GM18526 (cell line): ENCODE results near the gene AGK.

Experiments used
- POLR2A ChIP-seq: IDR thresholded peaks from 3 replicates; pipeline ENCODE4 v1.6.1; 2011; ENCODE audit not compliant: insufficient read length; ENCODE audit errors: extremely low read depth

Gene AGK

DNA sequence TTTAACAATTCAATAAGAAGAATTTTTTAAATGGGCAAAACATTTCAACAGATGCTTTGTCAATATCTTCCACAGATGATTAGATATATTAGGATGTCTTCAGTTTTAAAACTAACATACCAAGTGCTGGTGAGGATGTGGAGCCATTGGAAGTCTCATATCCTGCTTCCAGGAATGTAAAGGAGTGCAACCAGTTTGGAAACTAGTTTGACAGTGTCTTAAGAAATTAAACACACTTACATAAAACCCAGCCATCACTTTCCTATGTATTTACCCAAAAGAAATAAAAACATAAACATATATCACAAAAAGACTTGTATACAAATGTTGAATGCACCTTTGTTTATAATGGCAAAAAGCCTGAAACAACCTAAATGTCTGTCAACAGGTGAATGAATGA is 13.3 kb upstream of the AGK start:
- TF ChIP-seq POLR2A = no peak

DNA sequence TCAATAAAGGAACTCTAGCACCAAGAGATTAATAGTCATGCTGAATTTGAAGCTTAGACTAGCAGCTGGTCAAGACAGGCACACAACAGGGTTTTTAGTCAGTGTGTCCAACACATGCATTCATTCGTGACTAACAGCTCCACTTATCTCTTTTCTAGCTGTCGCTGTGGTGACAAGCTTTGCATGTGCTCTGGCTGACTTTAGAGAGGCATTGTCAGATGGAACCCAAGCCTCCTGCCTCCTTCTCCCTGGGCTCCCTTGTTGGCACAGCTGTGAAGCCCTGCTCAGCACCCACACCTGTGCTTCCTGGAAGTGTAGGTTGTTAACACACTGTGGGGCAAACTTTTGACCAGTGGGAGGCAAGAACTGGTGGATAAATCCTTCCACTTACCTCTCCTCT is 9.8 kb upstream of the AGK start:
- TF ChIP-seq POLR2A = no peak

DNA sequence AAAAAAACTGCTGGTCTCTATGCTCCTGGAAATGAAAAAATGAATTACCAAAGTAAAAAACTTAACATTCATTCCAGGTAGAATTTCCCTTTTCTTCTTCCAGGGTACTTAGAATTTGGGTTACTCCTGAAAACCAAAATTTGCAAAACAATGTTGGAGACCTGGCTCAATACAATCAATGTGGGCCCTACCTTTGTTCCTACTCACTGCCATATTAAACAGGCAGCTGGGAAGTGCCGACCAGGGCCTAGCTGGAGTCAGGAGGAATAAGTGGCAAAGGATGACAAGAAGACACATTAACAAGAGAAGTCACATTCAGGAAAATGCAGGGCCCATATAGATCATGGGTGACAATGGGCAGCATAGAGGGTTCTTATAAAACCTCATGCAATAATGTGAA is 6.4 kb upstream of the AGK start:
- no peak for TF ChIP-seq POLR2A

DNA sequence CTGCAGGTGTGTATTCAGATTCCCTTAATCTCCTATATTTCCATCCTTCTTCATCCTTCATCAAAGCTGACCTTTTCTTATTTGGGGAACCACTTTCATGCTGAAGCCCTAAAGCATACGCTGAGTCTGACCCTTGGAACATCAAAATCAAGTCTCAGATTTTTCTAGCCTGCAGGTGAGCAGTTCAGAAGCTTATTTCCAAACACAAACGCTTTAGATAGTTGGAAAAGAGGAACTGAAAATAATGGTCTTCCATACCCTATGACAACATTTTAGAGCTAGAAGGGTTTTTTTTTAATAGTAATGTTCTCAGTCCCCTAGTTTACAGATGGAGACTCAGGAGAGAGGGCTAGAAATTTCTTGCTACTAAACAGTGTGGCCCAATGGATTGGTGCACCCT is 1.6 kb upstream of the AGK start:
- no peak for TF ChIP-seq POLR2A

DNA sequence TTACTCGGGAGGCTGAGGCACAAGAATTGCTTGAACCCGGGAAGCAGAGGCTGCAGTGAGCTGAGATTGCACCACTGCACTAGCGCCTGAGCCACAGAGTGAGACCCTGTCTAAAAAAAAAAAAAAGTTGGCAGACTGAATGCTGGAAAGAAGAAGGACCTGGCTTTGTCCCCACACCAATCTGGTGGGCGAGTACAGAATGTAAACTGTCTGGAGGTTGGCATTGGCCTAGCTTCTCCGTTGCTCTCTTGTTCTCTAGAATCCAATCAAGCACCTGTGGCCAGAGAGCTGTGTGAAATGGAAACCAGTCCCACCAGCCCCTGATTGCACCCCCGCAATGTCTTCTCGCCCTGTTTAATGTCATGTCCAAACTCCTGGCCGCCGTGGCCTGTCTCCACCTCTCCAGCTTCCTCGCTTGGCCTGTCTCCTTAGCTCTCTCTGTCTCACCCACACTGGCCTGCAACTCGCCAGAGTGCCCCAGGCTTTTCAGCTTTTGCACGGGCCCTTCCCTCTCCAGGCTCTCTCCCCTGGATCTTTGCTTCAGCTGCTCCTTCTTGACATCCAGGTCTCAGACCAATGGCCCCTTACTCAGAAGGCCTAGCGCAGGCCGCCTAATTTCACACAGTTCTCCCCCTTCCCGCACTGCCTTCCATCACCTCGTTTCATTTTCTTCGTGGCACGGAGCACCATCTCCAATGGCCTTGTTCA is 670 bp upstream of the AGK start:
- TF ChIP-seq POLR2A = no peak

DNA sequence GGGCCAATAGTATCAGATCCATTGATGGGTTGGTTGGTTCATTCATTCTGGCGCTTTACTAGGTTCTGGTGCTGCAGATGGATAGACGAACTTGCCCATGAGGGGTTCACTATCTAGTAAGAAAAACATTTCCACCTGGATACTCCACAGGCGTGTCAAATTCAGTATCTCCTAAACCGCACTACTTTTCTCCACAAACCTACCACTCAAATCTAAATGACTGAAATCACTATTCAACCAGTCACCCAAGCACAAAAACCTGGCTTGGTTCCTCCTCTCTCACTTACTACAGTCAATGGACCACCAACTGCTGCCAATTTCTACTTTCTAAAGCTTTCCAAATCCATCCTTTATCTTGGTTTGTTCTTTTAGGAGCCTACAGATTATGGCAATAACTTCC is 572 bp downstream of the AGK start:
- TF ChIP-seq POLR2A = no peak

DNA sequence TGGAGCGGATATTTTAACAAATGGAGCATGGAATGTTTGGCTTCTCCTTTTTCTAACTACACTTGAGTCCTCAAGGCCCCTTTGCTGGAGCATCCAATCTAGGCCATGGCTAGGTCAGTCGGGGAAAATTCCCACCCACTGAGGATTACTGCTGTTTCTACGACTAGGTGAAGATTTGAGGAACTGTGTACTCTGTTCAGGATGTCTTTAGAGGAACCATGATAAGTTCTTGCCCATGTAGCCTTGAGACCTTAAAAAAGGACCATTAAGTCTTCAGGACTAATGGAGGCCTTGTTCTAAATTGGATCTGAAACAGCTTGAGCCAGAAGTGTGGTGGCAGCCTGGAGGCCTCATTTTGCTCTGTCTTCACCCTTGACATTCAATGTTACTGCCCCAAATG is 6.2 kb downstream of the AGK start:
- no peak for TF ChIP-seq POLR2A

DNA sequence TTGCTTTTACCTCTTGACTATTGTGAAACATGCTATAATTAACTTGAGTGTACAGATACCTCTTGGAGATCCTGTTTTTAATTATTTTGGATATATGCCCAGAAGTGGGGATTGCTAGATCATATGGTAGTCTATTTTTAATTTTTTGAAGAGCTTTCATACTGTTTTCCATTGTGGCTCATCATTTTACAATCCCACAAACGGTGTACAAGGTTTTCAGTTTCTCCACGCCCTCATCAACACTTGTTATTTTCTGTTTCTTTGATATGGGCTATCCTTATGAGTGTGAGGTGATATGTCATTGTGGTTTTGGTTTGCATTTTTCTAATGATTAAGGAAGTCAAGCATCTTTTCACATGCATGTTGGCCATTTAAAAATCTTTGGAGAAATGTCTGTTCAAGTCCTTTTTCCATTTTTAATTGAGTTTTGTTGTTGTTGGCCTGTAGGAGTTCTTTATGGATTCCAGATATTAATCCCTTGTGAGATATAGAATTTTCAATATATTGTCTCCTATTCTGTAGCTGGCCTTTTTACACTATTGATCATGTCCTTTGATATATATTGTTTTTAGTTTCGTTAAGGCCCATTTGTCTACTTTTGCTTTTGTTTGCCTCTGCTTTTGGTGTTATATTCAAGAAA is 7.5 kb downstream of the AGK start:
- no peak for TF ChIP-seq POLR2A

DNA sequence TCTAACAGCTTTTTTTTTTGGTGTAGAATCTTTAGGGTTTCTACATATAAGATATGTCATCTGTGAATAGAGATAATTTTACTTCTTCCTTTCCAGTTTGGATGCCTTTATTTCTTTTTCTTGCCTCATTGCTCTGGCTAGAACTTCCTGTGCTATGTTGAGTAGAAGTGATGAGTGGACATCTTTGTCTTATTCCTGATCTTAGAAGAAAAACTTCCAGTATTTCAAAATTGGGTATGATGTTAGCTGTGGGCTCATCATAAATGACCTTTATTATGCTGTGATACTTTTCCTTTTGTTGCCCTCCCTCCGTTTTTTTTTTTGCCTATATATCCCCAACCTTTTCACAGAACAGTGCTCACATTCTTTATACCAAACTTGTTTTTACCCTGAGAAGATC is 8.8 kb downstream of the AGK start:
- no peak for TF ChIP-seq POLR2A

DNA sequence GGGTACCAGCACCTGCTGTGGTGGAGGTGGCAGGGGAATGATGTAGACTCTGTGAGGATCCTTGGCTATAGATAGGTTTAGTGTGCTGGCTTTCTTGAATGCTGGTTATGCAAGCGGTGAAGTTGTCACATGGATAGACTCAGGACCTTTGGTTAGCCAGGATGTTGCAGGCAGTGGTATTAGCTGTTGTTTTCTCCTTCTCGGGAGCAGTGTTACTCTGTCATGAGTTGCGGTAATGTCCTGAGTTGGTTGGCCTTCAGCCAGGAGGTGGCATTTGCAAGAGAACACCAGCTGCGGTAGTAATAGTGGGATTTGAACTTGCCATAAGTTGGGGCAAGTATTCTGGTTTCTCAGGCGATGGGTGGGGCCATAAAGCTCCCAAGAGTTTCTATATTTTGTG is 10.8 kb downstream of the AGK start:
- no peak for TF ChIP-seq POLR2A

DNA sequence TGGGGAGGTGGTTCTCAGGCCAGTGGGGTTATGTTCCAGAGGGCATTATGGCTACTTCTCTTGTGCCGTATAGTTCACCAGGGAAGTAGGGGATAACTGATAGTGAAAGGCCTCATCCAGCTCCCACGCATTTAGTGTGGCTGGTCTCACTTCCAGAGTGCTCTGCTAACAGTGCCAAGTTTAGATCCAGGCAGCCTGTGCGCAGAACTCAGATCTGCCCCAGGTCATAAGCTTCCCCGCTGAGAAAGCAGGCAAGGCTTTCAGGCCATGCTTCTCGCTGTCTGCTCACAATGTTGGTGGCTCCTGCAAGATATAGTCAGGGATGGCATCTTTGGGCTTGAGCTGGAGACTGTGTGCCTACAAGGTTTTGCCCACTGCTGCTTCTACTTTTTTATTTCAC is 11.3 kb downstream of the AGK start:
- TF ChIP-seq POLR2A = no peak

DNA sequence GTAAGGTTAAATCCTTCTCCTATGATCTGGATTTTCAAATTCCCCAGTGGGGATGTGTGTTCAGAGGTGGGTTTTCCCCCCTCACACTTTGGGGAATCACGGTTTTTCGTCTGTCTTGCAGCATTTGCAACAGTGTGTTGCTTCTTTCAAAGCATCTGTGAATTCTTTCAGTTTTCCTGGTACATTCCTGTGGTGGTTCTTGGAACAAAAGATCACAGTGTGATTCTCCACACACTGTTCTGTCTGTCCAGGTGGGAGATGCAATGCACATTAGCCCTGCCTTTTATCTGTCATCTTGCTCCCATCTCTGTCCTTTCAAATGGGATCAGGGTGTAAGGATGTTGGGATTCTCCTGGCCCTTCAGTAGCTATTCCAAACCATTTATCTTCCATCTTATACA is 11.8 kb downstream of the AGK start:
- TF ChIP-seq POLR2A = no peak

DNA sequence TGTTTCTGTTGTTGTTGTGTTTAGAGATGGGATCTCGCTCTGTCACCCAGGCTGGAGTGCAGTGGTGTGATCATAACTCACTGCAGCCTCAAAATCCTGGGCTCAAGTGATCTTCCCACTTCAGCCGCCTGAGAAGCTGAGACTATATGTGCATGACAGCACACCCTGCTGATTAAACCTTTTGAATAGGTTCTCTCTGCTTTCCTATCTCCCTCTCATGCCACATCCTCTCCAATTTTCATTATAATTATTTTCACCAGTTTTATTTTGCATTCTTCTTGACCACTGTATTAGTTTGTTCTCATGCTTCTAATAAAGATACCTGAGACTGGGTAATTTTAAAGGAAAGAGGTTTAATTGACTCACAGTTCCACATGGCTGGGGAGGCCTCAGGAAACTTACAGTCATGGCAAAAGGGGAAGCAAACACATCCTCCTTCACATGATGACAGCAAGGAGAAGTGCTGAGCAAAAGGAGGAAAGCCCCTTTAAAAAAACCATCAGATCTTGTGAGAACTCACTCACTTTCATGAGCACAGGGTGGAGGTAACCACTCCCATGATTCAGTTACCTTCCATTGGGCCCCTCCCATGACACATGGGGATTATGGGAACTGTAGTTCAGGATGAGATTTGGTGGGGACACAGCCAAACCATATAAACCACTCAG is 12.9 kb downstream of the AGK start:
- TF ChIP-seq POLR2A = no peak

DNA sequence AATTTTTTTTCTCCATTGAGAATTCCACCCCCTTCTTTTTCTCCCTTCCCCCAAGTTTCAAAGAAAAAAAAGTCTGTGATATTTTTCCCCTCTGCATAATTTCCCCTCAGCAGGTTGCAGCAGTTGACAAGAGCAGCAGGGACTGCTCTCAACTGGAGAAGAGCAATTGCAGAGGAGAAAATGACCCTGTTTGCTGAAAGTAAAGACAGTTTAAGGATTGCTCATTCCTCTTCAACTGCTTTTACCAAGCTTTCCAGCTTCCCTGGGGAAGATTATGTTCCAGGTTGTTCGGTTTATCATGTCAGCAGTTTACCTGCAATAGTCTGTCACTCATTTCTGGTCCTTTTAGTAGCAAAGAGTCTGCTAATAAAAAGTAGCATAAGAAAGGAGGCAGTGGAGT is 16.2 kb downstream of the AGK start:
- no peak for TF ChIP-seq POLR2A

DNA sequence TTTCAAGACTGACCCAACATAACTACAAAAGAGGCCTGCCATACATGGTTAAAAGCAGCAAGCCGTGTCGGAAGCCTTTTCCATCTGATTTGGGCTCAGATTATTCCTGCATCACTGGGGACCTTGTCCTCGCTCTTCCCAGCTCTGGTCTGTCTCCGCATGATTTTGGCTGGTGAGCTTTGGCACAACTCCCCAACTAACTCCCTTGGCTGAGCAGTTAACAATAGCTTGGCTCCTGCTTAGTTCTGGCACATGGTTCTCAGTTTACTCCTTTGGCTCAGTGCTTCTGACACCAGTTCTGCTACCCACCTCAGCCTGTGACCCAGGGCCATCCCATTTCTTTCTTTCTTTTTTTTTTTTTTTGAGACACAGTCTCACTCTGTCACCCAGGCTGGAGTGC is 17.0 kb downstream of the AGK start:
- TF ChIP-seq POLR2A = no peak

DNA sequence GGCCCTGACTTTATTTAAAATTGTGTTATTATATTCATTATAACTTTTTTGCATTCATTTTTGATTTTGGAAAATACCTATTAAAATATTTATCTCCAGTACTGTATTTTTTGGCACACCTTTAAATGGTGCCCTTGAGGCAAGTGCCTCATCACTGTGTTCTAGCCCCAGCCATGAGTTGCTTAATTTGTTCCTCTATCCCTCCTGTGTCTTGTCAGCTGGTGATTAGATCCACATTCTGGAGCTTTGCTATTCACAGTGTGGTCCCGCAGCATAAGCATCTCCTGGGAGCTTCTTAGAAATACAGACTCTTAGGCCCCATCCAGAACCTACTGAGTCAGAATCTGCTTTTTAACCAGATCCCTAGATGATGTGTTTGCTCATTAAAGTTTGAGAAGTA is 19.8 kb downstream of the AGK start:
- no peak for TF ChIP-seq POLR2A

DNA sequence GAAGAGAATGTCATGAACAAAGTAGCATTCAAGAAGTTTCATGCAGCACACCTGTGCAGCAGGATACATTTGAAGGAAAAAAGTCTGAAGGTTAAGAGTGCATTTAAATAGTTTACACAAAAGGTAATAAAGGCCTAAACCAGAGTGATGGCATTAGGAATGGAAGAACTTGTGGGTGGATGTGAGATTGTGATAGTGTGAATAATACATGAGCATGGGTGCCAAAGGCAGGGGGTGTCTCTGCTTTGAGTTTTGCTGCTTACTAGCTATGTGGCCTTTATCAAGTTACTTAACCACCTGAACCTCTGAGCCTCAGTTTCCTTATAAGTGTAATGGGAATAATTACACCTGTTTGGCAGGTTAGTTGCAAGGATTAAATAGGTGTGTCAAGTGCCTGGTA is 21.0 kb downstream of the AGK start:
- TF ChIP-seq POLR2A = no peak
